NT2/D1 (cell line): ENCODE data around the gene ASIP.
"Not testable (repeated sequence)": the region's sequence is repeated elsewhere in the genome, so short reads cannot be mapped to it uniquely, and the experiment has no call there.

Source experiments
- DNase-seq: peaks from one replicate; pipeline ENCODE4 v3.0.0-alpha.2; 2011; ENCODE audit warnings: low read depth, low spot score
- H3K27me3 ChIP-seq: 2 replicates; pipeline ENCODE4 v1.6.0; 2011; ENCODE audit warnings: mild to moderate bottlenecking; ENCODE audit not compliant: insufficient read length, insufficient read depth
- H3K36me3 ChIP-seq: 2 replicates; pipeline ENCODE4 v1.6.1; 2011; ENCODE audit warnings: mild to moderate bottlenecking, low read length, mixed read lengths; ENCODE audit not compliant: insufficient read depth, insufficient read length
- H3K4me1 ChIP-seq: 2 replicates; pipeline ENCODE4 v1.5.1; 2011; ENCODE audit not compliant: insufficient read depth, insufficient read length
- H3K4me3 ChIP-seq: 2 replicates; pipeline ENCODE4 v1.5.1; 2011; ENCODE audit warnings: low read depth; ENCODE audit not compliant: insufficient read length
- H3K9ac ChIP-seq: 2 replicates; pipeline ENCODE4 v1.6.0; 2011; ENCODE audit warnings: low read depth; ENCODE audit not compliant: insufficient read length
- H3K9me3 ChIP-seq: 2 replicates; pipeline ENCODE4 v1.5.1; 2011; ENCODE audit warnings: mild to moderate bottlenecking, low read length; ENCODE audit not compliant: insufficient read depth
- SUZ12 ChIP-seq: IDR thresholded peaks from 2 replicates; pipeline ENCODE4 v1.6.1; 2011; ENCODE audit not compliant: insufficient read length, insufficient read depth; ENCODE audit errors: extremely low read depth
- YY1 ChIP-seq: IDR thresholded peaks from 2 replicates; pipeline ENCODE4 v1.6.1; 2011; ENCODE audit not compliant: insufficient read length, insufficient read depth
- ZNF274 ChIP-seq: IDR thresholded peaks from 2 replicates; pipeline ENCODE4 v1.6.1; 2011; ENCODE audit warnings: mild to moderate bottlenecking, low read depth, low read length

Gene ASIP

DNA sequence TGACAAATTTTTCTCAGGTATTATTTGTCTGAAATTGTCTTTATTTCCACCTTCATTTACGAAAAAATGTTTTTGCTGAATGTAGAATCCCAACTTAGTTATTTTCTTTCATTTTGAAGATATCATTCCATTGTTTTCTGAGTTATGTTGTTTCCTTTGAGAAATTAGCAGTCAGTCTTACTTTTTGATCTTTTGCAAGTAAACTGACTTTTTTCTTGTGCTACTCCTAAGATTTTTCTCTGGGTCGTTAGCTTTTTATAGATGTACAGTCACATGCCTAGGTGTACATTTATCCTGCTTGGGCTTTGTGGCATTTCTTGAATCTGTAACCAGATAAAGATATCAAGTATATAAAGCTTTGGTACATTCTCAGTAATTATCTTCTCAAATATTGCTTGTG, 29.6 kb upstream of the ASIP start:
- Histone ChIP-seq H3K4me1 (no peaks in the 10 kb centered on the region), H3K4me3 (no peak overlapping the region), H3K9ac (no peak overlapping the region), H3K27me3 (peaks cover 35% of the 10 kb centered on the region), H3K36me3 (no peaks in the 10 kb centered on the region), H3K9me3 (peaks cover 29% of the 10 kb centered on the region)
- DNase-seq = no peak
- TF ChIP-seq ZNF274 (no peak), YY1 (no peak), SUZ12 (no peak)

- Histone ChIP-seq H3K27me3 (peaks cover 45% of the 10 kb centered on the region), H3K36me3 (no peaks in the 10 kb centered on the region), H3K4me3 (no peak overlapping the region), H3K9ac (no peak overlapping the region), H3K4me1 (no peaks in the 10 kb centered on the region), H3K9me3 (peaks cover 29% of the 10 kb centered on the region)
- TF ChIP-seq SUZ12 (no peak), ZNF274 (no peak), YY1 (no peak)
- no peak for DNase-seq
These were observed 28.0 kb upstream of the ASIP start for GRCh38 chr20:34213213-34213612.

- DNase-seq = peak; percentile 72
- TF ChIP-seq YY1 (no peak), SUZ12 (no peak), ZNF274 (no peak)
These were observed 25.4 kb upstream of the ASIP start for GRCh38 chr20:34215711-34216381.

DNA sequence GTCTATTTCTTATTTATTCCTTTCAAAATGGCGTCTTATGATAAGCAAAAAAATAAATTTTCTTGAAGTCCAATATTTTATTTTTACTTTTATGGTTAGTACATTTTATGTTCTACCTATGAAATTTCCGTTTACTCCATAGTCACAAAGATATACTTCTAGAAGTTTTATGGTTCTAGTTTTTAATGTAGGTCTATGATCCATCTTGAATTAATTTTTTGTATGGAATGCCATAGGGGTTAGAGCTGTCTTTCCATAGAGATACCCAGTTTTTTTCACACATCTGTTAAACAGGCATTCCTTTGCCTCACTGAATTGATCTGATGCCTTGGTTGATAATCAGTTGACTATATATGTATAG, 24.9 kb upstream of the ASIP start:
- no peak overlapping the region for H3K4me3 ChIP-seq
- peaks cover 10% of the 10 kb centered on the region; the same call in 1 of the 2 replicates for H3K9me3 ChIP-seq
- H3K4me1 ChIP-seq = no peaks in the 10 kb centered on the region
- peaks cover 45% of the 10 kb centered on the region for H3K27me3 ChIP-seq
- no peak for TF ChIP-seq SUZ12
- TF ChIP-seq YY1 = no peak
- no peak for TF ChIP-seq ZNF274
- DNase-seq = no peak
- no peaks in the 10 kb centered on the region for H3K36me3 ChIP-seq
- no peak overlapping the region for H3K9ac ChIP-seq

More at GRCh38 chr20:34215711-34216381, 25.4 kb upstream of the ASIP start:
- Histone ChIP-seq H3K4me3 (peak overlapping the region; percentile 45), H3K9me3 (peaks cover 14% of the 10 kb centered on the region), H3K4me1 (no peaks in the 10 kb centered on the region), H3K27me3 (peaks cover 45% of the 10 kb centered on the region), H3K9ac (peak overlapping the region; percentile 74), H3K36me3 (no peaks in the 10 kb centered on the region)

DNA sequence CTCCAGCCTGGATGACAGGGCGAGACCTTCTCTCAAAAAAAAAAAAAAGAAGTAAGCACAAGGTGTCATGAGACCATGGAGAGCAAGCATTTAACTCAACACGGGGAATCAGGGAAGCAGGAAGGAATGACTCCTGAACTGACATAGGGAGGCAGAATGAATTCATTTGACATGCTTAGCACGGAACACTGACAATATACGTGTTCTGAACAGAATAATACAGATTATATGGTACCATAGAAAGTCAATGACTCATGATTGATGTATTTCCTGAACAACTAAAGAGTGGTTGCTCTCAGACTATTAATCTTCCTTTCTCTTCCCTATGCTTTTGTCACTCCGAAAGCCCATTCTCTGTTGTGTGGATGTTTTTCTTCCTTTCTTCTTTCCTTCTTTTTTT, 20.7 kb upstream of the ASIP start:
- DNase-seq = no peak
- Histone ChIP-seq H3K27me3 (peaks cover 19% of the 10 kb centered on the region), H3K4me1 (no peaks in the 10 kb centered on the region), H3K4me3 (no peak overlapping the region), H3K9me3 (no peaks in the 10 kb centered on the region), H3K9ac (no peak overlapping the region), H3K36me3 (no peaks in the 10 kb centered on the region)
- TF ChIP-seq YY1 (no peak), SUZ12 (no peak), ZNF274 (no peak)

DNA sequence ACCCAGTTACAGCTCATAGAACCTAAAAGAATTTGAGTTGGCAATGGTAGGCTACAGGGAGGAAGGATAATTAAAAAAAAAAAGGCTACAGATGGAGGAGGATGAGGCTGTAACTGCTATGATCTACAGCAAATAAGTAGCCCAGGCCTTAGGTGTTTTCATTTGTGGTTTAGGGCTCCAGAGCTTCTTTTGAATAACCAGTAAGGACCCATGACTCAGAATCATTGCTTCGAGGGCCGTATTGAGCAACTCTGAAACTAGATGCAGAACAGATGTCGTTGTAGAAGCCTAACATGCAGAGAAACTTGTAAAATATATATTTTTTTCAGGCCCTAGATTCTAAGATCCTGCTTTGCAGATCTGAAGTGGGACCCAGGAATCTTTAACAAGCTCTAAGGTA, 19.0 kb upstream of the ASIP start:
- Histone ChIP-seq H3K27me3 (peaks cover 6% of the 10 kb centered on the region), H3K36me3 (no peaks in the 10 kb centered on the region), H3K4me3 (no peak overlapping the region), H3K9ac (no peak overlapping the region), H3K9me3 (no peaks in the 10 kb centered on the region), H3K4me1 (no peaks in the 10 kb centered on the region)
- DNase-seq = no peak
- no peak for TF ChIP-seq ZNF274
- TF ChIP-seq SUZ12 = no peak

GRCh38 chr20:34224251-34224650, 17.0 kb upstream of the ASIP start:
- DNase-seq, H3K4me1 ChIP-seq, H3K4me3 ChIP-seq, H3K27me3 ChIP-seq, H3K9me3 ChIP-seq, H3K36me3 ChIP-seq, H3K9ac ChIP-seq: not testable (repeated sequence)
